DOHH2 (cell line): ENCODE data around the gene GATA2.

Experiments
- H3F3A ChIP-seq: fragments of 200-600 bp; sonication (generic), shearing (Covaris generic); 2 replicates; pipeline ENCODE4 v1.6.0; 2016; ENCODE audit warnings: antibody characterized with exemption, mild to moderate bottlenecking; ENCODE audit not compliant: control insufficient read depth, insufficient read depth
- H3K27ac ChIP-seq: fragments of 200-600 bp; sonication (generic); 2 replicates; pipeline ENCODE4 v1.5.1; 2014; ENCODE audit warnings: low read depth, mild to moderate bottlenecking, low read length, moderate library complexity
- H3K27me3 ChIP-seq: fragments of 200-600 bp; sonication (generic); 2 replicates; pipeline ENCODE4 v1.6.1; 2014; ENCODE audit warnings: mild to moderate bottlenecking, low read length, mixed read lengths; ENCODE audit not compliant: control insufficient read depth
- H3K36me3 ChIP-seq: fragments of 200-600 bp; sonication (generic); 2 replicates; pipeline ENCODE4 v1.6.1; 2014; ENCODE audit warnings: mild to moderate bottlenecking, low read length, moderate library complexity, mixed read lengths; ENCODE audit not compliant: control insufficient read depth
- H3K4me1 ChIP-seq: fragments of 200-600 bp; sonication (generic); 2 replicates; pipeline ENCODE4 v1.6.1; 2014; ENCODE audit warnings: mild to moderate bottlenecking, low read length, mixed read lengths; ENCODE audit not compliant: control insufficient read depth
- H3K4me2 ChIP-seq: fragments of 200-600 bp; sonication (generic); 2 replicates; pipeline ENCODE4 v1.6.0; 2014; ENCODE audit warnings: mild to moderate bottlenecking, low read length, moderate library complexity
- H3K4me3 ChIP-seq: fragments of 200-600 bp; sonication (generic); 2 replicates; pipeline ENCODE4 v1.5.1; 2014; ENCODE audit warnings: mild to moderate bottlenecking, low read length, mixed read lengths
- H3K79me2 ChIP-seq: fragments of 200-600 bp; sonication (generic); 2 replicates; pipeline ENCODE4 v1.6.1; 2014; ENCODE audit warnings: mild to moderate bottlenecking, low read length, mixed read lengths; ENCODE audit not compliant: control insufficient read depth
- H3K9me2 ChIP-seq: fragments of 200-600 bp; sonication (generic); replicated peaks from 2 replicates; pipeline ENCODE4 v1.6.1; 2014; ENCODE audit warnings: mild to moderate bottlenecking, low read length, mixed read lengths; ENCODE audit not compliant: control insufficient read depth
- H3K9me3 ChIP-seq: fragments of 200-600 bp; sonication (generic); 2 replicates; pipeline ENCODE4 v1.6.1; 2014; ENCODE audit warnings: antibody characterized with exemption, low read length, mixed read lengths; ENCODE audit not compliant: control insufficient read depth, insufficient read depth
- H4K20me1 ChIP-seq: fragments of 200-600 bp; sonication (generic); 2 replicates; pipeline ENCODE4 v1.6.0; 2014; ENCODE audit warnings: low read depth, mild to moderate bottlenecking, antibody characterized with exemption, low read length, moderate library complexity; ENCODE audit not compliant: control insufficient read depth, insufficient read depth
- EZH2phosphoT487 ChIP-seq: fragments of 200-600 bp; sonication (generic); IDR thresholded peaks from 2 replicates; pipeline ENCODE4 v1.6.1; 2017; ENCODE audit warnings: borderline replicate concordance, mild to moderate bottlenecking, antibody characterized with exemption, low read length, moderate library complexity, mixed read lengths
- TF ChIP-seq, protein P1 (sequence below): fragments of 200-600 bp; sonication (generic); IDR thresholded peaks from one replicate; pipeline ENCODE4 v1.5.1; 2014; ENCODE audit warnings: antibody characterized with exemption, mild to moderate bottlenecking, low read depth, low read length; ENCODE audit not compliant: poor library complexity, severe bottlenecking

The GATA2 gene

DNA sequence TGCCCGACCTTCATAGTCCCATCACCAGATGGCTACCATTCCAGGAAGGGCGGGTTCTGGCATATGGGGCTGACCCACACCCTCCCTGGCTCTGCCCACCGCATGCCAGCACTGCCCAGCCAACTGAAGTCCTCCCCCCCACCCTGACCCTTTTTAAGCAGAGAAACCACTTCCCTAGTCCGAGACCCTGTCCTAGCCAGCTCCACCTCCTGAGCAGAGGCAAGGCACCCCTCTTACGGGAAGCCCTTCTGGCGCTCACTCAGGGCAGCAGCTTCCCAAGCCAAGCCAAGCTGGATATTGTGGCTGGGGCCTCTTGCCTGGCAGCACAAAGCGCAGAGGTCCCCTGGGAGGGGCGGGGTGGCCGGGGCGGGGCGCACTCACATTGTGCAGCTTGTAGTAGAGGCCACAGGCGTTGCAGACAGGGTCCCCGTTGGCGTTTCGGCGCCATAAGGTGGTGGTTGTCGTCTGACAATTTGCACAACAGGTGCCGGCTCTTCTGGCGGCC is 11.5 kb downstream of the GATA2 start:
- Histone ChIP-seq H3K9me2 (no peaks in the 10 kb centered on the region), H3K4me3 (no peak overlapping the region), H3K79me2 (no peaks in the 10 kb centered on the region), H3K9me3 (no peaks in the 10 kb centered on the region), H3K27me3 (peaks cover 38% of the 10 kb centered on the region), H3K27ac (no peak overlapping the region), H3K4me2 (no peak overlapping the region), H3K4me1 (no peaks in the 10 kb centered on the region), H3F3A (no peaks in the 10 kb centered on the region), H3K36me3 (no peaks in the 10 kb centered on the region), H4K20me1 (no peaks in the 10 kb centered on the region)
- no peak for TF ChIP-seq EZH2phosphoT487
- TF ChIP-seq, protein P1, sequence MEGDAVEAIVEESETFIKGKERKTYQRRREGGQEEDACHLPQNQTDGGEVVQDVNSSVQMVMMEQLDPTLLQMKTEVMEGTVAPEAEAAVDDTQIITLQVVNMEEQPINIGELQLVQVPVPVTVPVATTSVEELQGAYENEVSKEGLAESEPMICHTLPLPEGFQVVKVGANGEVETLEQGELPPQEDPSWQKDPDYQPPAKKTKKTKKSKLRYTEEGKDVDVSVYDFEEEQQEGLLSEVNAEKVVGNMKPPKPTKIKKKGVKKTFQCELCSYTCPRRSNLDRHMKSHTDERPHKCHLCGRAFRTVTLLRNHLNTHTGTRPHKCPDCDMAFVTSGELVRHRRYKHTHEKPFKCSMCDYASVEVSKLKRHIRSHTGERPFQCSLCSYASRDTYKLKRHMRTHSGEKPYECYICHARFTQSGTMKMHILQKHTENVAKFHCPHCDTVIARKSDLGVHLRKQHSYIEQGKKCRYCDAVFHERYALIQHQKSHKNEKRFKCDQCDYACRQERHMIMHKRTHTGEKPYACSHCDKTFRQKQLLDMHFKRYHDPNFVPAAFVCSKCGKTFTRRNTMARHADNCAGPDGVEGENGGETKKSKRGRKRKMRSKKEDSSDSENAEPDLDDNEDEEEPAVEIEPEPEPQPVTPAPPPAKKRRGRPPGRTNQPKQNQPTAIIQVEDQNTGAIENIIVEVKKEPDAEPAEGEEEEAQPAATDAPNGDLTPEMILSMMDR: no peak

DNA sequence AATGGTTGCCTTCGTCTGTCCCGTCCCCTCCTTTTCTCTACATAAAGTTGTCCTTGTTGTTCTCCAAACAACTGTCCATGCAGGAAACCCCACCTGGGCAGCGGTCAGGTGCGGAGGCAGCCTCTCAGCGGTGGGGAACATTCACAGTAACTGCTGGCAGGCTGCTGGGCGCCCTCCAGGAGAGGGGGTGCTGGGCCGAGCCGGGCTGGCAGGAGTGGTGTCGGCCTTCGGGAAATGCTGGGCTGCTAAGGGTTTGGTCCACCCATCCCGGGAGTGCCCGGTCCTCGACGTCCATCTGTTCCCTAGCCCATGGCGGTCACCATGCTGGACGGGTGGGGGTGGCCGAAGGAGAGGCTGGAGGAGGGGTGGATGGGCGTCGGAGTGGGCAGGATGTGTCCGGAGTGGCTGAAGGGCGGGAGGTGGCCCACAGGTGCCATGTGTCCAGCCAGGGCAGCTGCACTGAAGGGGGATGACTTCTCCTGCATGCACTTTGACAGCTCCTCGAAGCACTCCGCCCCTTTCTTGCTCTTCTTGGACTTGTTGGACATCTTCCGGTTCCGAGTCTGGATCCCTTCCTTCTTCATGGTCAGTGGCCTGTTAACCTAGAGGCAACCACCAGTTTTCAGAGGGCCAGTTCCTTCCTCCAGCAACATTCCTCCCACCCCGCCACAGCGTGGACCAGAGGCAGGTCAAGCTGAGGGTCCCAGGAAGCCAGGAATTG is 12.1 kb downstream of the GATA2 start:
- Histone ChIP-seq H3K79me2 (no peaks in the 10 kb centered on the region), H3K27me3 (peaks cover 32% of the 10 kb centered on the region), H3K4me2 (no peak overlapping the region)

DNA sequence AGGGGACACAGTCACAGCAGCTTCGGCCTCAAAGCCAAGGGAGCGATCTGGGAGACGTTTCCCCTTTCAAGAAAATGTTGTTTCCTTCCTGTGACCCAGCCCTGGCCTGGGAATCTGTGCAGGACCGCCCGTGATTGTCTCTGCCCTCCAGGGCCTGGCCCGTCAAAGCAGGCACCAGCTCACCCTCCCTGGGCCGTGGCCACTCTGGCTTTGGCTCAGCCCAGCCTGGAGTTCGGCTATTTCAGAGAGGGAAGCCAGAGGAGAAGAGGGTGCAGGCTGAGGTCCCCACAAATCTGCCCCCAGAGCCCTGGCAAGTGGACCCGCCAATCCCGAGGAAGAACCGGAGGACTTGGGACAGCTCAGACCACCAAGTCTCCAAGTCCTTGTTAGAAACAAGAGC is 12.7 kb downstream of the GATA2 start:
- Histone ChIP-seq H3K27me3 (peaks cover 26% of the 10 kb centered on the region), H3K4me3 (no peak overlapping the region), H3K4me2 (no peak overlapping the region), H3K79me2 (no peaks in the 10 kb centered on the region), H4K20me1 (no peaks in the 10 kb centered on the region), H3K4me1 (no peaks in the 10 kb centered on the region), H3K9me2 (no peaks in the 10 kb centered on the region), H3K27ac (no peak overlapping the region), H3K36me3 (no peaks in the 10 kb centered on the region), H3K9me3 (no peaks in the 10 kb centered on the region), H3F3A (no peaks in the 10 kb centered on the region)
- TF ChIP-seq, protein P1: no peak
- TF ChIP-seq EZH2phosphoT487: no peak

More for the DNA sequence above, 12.1 kb downstream of the GATA2 start:
- Histone ChIP-seq H3K27ac (no peak overlapping the region), H3F3A (no peaks in the 10 kb centered on the region), H3K9me3 (no peaks in the 10 kb centered on the region), H3K4me1 (no peaks in the 10 kb centered on the region), H3K36me3 (no peaks in the 10 kb centered on the region), H3K4me3 (no peak overlapping the region), H4K20me1 (no peaks in the 10 kb centered on the region), H3K9me2 (no peaks in the 10 kb centered on the region)
- no peak for TF ChIP-seq EZH2phosphoT487
- TF ChIP-seq, protein P1: no peak
